Activated CD4-positive, alpha-beta T cell treated with anti-CD3 and anti-CD28 coated beads, Interleukin-2, amount 50 U/mL, for 24 hours (primary cell): Measurements from ENCODE around the gene FOXP4.

Experiments
- DNase-seq, 2 donors: peaks; one replicate each; pipeline ENCODE4 v3.0.0-alpha.2; 2020; ENCODE audit warnings: low read depth in 1 of 2, low spot score in 1 of 2

Gene FOXP4

DNA sequence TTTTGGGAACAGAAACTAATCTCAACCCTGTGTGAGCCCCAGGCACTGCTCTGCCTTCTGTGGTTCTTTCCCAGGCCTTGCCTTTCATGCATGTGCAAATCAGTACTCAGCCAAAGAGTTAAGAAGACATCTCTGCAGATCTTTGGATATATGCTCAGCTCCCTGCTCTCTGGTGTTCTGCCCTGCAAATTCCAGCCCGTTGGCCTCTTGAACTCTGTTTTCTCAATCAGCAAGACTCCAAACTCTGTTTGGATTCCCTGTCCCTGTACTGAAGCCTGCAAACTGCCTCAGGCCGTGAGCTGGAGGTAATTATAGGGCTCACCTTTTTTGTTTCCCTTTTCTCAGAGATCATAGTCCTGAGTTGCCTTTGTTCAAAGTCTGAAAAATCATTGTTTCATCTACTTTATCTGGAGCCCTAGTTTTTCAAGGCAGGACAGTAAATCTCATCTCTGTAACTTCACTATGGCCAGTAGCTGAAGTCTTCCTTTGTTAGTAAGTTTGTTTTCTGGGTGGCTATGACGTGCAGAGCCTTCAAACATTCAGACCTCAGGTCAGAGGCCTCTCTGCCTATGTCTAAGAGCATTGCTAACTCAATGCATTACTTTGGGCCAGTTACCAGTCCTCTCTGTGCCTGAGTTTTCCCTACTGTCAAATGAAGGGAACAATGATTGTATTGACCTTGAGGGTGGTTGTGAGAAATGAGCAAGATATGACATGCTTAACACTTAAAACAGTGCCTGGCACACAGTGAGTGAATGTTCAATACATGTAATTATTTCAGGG is 76.2 kb downstream of the FOXP4 start:
- no peak for DNase-seq

DNA sequence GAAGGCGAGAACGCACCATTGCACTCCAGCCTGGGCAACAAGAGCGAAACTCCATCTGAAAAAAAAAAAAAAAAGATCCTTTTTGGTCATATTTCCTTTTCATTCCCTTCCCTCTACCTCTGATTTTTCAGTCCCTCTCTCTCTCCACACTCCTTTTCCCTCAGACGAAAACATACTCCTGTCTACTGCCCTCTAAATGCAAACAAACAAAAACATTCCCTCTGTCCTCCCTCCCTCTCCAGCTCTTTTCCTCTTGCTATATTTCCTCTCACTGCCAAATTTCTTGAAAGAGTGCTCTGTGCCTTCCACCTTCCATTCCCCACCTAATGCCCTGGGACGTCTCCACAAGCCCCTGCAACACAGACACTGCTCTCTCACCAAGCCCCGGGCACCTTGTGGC is 77.1 kb downstream of the FOXP4 start:
- no peak for DNase-seq

- no peak for DNase-seq
These were observed 78.6 kb downstream of the FOXP4 start for GRCh38 chr6:41624621-41625380.

GRCh38 chr6:41625442-41625841 is 79.3 kb downstream of the FOXP4 start:
- DNase-seq, result no peak

GRCh38 chr6:41626022-41626421 is 79.8 kb downstream of the FOXP4 start:
- DNase-seq, result no peak

GRCh38 chr6:41626917-41627316 is 80.7 kb downstream of the FOXP4 start:
- DNase-seq, result no peak

- no peak for DNase-seq
These were observed 82.9 kb downstream of the FOXP4 start for GRCh38 chr6:41629128-41629527.

DNA sequence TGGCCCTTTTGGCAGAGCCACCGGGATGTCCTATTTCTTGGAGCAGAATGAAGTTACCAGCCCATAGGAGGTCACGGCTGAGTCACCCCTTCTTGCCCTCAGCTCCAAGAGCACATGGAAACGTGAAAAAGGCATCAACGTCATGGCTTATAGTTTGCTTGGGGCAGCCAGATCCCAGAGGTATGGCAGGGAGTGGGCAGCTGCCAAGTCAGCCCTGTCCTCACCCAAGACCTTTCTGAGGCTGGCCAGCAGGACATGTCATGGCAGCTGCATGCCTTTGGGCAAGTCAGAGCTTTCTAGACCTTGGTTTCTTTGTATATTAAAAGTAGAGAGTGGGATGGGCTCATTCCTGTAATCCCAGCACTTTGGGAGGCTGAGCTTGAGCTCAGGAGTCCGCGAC is 83.9 kb downstream of the FOXP4 start:
- no peak for DNase-seq

DNA sequence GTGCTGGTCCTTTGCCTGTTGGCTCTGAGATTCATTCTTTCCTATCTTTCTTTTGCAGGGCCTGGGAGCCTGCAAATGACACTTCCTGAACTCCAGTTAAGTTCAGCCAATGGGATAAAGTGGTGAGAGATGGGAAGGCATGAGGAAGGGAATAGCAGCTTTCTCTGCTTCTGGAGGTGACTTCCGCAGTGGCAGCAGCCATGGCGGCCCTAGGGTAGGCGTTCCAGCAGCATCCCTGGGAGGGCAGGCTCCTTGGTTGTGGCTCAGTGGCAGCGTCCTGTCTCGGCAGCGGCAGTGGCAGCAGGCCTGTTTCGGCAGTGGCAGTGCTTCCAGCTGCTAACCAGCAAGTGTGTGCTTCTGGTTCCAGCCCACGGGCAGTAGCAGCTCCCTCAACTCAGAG is 84.8 kb downstream of the FOXP4 start:
- DNase-seq, result no peak

- no peak for DNase-seq
These were observed 87.0 kb downstream of the FOXP4 start for GRCh38 chr6:41633056-41633634.

GRCh38 chr6:41634657-41635056 is 88.5 kb downstream of the FOXP4 start:
- DNase-seq, result no peak

GRCh38 chr6:41635365-41635764 is 89.2 kb downstream of the FOXP4 start:
- no peak for DNase-seq

DNA sequence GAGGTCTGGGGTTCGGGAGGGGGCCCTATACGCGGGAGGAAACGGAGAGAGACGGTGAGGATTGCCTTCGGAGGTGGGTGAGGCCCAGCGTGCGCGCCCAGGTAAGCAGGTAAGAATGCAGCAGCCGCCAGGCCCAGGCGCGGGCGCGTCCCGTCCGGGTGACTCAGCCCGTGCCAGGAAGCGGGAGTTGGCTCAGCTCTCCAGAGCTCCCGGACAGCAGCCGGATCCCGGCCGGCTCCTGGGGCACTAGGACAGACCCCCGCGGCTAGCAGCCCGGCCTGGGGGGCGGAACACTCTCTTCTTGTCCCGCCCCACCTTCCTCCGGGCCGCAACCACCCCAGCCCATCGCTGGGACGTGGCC is 90.6 kb downstream of the FOXP4 start:
- DNase-seq, result no peak

- DNase-seq, result no peak
These were observed 91.2 kb downstream of the FOXP4 start for GRCh38 chr6:41637194-41638001.

GRCh38 chr6:41638002-41638934 is 92.1 kb downstream of the FOXP4 start, which contains the start of gene MDFI:
TSS of gene MDFI (plus strand) at chr6:41638468. CDS start at chr6:41638750, 282 bp downstream.
- DNase-seq, result no peak

DNA sequence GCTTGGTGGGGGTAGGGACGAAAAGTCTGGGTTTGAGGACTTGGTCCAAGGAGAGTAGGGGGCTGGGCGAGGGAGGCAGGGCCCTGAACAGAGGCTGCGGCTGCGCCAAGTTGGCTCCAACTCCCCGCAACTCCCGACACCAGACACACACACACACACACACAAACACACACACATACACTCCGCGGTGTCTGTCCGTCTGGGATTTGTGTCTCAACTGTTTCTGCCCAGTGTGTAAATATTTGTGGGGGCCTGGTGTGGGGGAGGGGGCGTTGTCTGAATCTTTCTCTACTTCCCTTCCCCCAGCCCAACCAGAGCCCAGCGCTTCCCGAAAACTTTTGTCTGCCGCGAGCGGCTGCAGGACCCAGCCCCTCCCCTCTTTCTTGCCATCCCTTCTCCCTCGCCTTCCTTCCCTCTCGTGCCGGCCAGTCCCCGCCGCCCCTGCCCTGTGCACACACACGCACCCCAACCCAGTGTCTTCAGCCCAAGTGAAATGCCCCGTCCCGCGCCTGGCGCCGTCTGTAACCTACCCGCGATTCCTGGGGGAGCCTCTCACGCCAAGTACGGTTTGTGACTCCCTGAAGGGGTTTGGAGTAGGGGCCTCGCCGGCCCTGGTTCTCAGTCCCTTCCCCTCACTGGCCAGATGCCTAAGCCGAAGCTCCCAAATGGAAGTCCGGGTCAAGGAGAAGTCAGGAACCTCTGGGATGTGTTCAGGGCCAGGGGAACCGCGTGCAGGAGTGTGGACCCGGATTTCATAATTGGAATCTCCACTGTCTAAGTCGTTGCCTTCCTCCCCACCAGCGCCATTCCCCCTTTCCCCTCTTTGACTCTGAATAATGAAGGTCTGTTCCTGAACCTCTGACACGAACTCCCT is 93.0 kb downstream of the FOXP4 start:
- DNase-seq, result no peak

DNA sequence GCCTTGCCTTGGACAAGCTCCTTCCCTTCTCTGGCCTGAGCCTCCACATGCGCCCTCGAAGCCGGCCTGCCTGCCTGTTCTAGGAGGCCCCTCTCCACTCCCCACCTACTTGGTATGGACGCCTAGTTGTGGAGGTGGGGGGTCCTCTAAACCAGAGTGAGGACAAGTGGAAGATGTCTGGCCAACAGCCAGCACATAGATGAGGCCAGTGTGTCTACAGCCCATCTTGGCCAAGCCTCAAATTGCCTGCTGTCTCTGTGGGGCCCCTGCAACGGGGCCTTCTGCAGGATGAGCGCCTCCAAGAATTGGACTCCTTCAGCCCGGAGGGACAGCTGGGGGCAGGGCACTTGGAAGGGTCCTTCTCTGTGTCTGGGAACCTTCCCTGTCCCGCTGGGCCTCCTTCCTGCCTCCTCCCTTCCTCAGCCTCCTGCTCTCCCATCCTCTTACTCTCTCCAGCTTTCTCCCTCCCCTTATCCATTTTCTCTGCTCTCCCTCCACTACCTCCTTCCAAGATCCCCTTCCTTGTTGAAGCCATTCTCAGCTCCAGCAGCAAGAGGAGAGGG is 93.7 kb downstream of the FOXP4 start:
- DNase-seq, result no peak

- no peak for DNase-seq
These were observed 94.2 kb downstream of the FOXP4 start for GRCh38 chr6:41640426-41640825.

GRCh38 chr6:41641352-41641925 is 95.3 kb downstream of the FOXP4 start:
- no peak for DNase-seq
